Tibial nerve (tissue), 4 donors: ENCODE data around the gene NEMP2. TPM values are rescaled to one million over a fixed set of nuclear protein-coding genes. Genes with fewer than 3 reads are reported as not detected.

ENCODE experiments used
- DNase-seq, 2 donors: peaks; one replicate each; pipeline ENCODE4 v3.0.0-alpha.2; 2019; ENCODE audit warnings: low spot score in 2 of 2
- H3K27ac ChIP-seq, 4 donors: fragments of 200-600 bp; sonication (generic) in 3 of 4; one replicate each; pipeline ENCODE4 v1.5.1; 2017 to 2019; ENCODE audit warnings: mild to moderate bottlenecking in 1 of 4
- H3K27me3 ChIP-seq, 2 donors: fragments of 200-600 bp; sonication (generic) in 1 of 2; one replicate each; pipeline versions ENCODE4 v1.5.1 to v1.6.0; 2017 to 2019
- H3K36me3 ChIP-seq, 3 donors: fragments of 200-600 bp; sonication (generic); one replicate each; pipeline ENCODE4 v1.5.1; 2018 to 2019
- H3K4me1 ChIP-seq, 4 donors: fragments of 200-600 bp; sonication (generic) in 3 of 4; one replicate each; pipeline ENCODE4 v1.5.1; 2017 to 2019
- H3K4me3 ChIP-seq, 4 donors: fragments of 200-600 bp; sonication (generic) in 3 of 4; one replicate each; pipeline ENCODE4 v1.5.1; 2017 to 2019; ENCODE audit warnings: mild to moderate bottlenecking in 1 of 4, moderate library complexity in 1 of 4
- H3K9me3 ChIP-seq, 4 donors: fragments of 200-600 bp; sonication (generic) in 3 of 4; one replicate each; pipeline ENCODE4 v1.5.1; 2017 to 2019
- EP300 ChIP-seq, 2 donors: sonication (generic); formaldehyde crosslinking; IDR thresholded peaks; one replicate each; pipeline ENCODE4 v1.6.1; 2017; ENCODE audit warnings: antibody characterized with exemption in 2 of 2, mild to moderate bottlenecking in 1 of 2
- POLR2A ChIP-seq, 2 donors: fragments of 450-650 bp; IDR thresholded peaks; one replicate each; pipeline ENCODE4 v1.6.1; 2017; ENCODE audit warnings: antibody characterized with exemption in 2 of 2, mild to moderate bottlenecking in 2 of 2, moderate library complexity in 2 of 2
- WGBS, 2 donors: methylation state at CpG; one replicate each; pipeline ENCODE4 v1.1.5; 2018; 5-methylcytosine and 5-hydroxymethylcytosine counted together
- total RNA-seq, 4 donors: library from RNA; depleted of rRNA; stranded (reverse); fragments of >200 nt; gene quantifications; one replicate each; pipeline ENCODE4 v1.1.0, GENCODE V29; 2016
- TF ChIP-seq, protein P1 (sequence below), 5 experiments: fragments of 200-600 bp in 3 of 5; fragments of 450-650 bp in 2 of 5; sonication (generic) in 3 of 5; IDR thresholded peaks; one replicate each; pipeline ENCODE4 v1.5.1; 2016 to 2019; ENCODE audit warnings: antibody characterized with exemption in 5 of 5, mild to moderate bottlenecking in 3 of 5, moderate library complexity in 2 of 5

NEMP2 gene
- total RNA-seq, 4 donors from 2014 or later, result 1.8 to 7.2 (median 3.1) TPM

GRCh38 chr2:190579915-190580846 is 45.7 kb upstream of the NEMP2 start:
- H3K27me3 ChIP-seq, result no peaks in the 10 kb centered on the region
- H3K9me3 ChIP-seq, result no peaks in the 10 kb centered on the region
- TF ChIP-seq POLR2A (IDR thresholded peaks at IDR 0.05), result no peak
- TF ChIP-seq, protein P1, sequence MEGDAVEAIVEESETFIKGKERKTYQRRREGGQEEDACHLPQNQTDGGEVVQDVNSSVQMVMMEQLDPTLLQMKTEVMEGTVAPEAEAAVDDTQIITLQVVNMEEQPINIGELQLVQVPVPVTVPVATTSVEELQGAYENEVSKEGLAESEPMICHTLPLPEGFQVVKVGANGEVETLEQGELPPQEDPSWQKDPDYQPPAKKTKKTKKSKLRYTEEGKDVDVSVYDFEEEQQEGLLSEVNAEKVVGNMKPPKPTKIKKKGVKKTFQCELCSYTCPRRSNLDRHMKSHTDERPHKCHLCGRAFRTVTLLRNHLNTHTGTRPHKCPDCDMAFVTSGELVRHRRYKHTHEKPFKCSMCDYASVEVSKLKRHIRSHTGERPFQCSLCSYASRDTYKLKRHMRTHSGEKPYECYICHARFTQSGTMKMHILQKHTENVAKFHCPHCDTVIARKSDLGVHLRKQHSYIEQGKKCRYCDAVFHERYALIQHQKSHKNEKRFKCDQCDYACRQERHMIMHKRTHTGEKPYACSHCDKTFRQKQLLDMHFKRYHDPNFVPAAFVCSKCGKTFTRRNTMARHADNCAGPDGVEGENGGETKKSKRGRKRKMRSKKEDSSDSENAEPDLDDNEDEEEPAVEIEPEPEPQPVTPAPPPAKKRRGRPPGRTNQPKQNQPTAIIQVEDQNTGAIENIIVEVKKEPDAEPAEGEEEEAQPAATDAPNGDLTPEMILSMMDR (IDR thresholded peaks at IDR 0.05), result no peak
- no peak for TF ChIP-seq EP300 (IDR thresholded peaks at IDR 0.05)
- DNase-seq, result no peak
- H3K4me3 ChIP-seq, result no peak overlapping the region
- peaks cover 0 to 37% (median 13%) of the 10 kb centered on the region in 4 donors for H3K4me1 ChIP-seq
- no peak overlapping the region for H3K27ac ChIP-seq
- 89 to 91% methylated on average over 7 of the region's 7 CpGs for WGBS, 2 donors
- no peaks in the 10 kb centered on the region for H3K36me3 ChIP-seq

DNA sequence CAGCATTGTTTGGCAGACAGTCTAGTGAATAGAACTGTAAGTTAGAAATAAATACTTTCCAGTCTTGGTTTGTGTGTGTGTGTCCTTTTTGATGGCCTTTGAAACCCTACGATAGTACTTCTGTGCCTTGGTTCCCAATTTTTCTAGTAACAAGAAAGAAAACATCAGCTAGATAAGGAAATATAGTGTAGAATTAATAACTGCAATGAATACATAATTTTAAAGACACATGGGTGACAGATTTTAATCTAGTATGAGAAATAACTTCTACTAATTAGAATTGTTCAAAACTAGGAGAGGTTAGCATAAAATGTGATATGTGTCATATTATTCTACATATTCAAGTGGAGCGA is 44.5 kb upstream of the NEMP2 start:
- Histone ChIP-seq H3K4me3 (no peak overlapping the region), H3K4me1 (peaks cover 0 to 37% (median 13%) of the 10 kb centered on the region in 4 donors), H3K27ac (peak overlapping the region in 2 of 4 donors; percentile 19 to 58), H3K36me3 (no peaks in the 10 kb centered on the region), H3K9me3 (no peaks in the 10 kb centered on the region), H3K27me3 (no peaks in the 10 kb centered on the region)
- 50 to 51% methylated on average over 2 of the region's 2 CpGs for WGBS, 2 donors
- no peak for DNase-seq
- TF ChIP-seq, protein P1 (IDR thresholded peaks at IDR 0.05), result no peak
- no peak for TF ChIP-seq EP300 (IDR thresholded peaks at IDR 0.05)
- TF ChIP-seq POLR2A (IDR thresholded peaks at IDR 0.05), result no peak

DNA sequence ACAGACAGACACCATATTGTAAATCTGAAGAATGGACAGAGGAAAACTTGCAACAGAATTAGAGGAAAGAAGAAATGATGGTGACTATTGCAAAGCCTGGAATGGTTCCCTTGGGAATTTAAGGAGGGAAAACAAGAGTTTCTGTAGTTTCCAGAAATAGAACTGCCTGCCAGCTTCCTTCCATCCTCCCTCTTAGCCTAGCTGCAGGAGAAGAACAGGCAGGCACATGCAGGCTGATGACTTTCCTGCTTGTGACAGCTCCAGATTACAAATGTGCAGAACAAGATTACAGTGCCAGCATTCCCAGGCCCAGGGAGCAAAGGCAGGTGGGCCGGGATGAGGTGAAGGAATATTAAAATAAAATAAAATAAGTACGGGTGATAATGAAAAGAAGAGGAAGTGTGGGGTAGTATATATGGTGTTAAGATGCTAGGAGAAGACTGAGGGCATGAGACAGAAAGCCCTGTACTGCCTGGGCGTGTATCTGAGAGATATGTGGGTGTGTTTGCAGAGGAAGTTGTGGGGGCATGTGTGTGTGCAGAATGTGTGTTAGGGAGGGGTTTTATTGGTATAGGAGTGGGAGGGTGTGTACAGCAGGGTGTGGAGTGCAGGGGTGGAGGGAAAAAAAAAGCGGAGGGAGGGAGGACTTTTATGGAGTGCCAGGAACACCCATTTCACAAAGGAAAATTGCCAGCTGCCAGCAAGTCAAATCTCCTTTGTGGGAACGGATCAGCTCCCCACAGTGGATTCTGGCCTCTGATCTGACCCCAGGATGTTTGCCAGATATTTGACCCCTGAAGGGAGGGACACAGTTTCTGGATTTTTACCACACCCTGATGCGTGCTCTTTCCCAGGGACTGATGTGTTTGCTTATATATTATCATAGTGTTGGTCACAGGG is 43.9 kb upstream of the NEMP2 start:
- WGBS, 2 donors, result 13 to 18% methylated on average over 6 of the region's 6 CpGs
- no peaks in the 10 kb centered on the region for H3K27me3 ChIP-seq
- no peaks in the 10 kb centered on the region for H3K36me3 ChIP-seq
- peaks cover 0 to 31% (median 13%) of the 10 kb centered on the region in 4 donors for H3K4me1 ChIP-seq
- H3K27ac ChIP-seq, result peak overlapping the region in 2 of 4 donors; percentile 19 to 58
- TF ChIP-seq POLR2A (IDR thresholded peaks at IDR 0.05), result no peak
- TF ChIP-seq, protein P1 (IDR thresholded peaks at IDR 0.05), result no peak
- TF ChIP-seq EP300 (IDR thresholded peaks at IDR 0.05), result no peak
- DNase-seq, result peak in 1 of 2 donors; percentile 14
- H3K9me3 ChIP-seq, result no peaks in the 10 kb centered on the region
- no peak overlapping the region for H3K4me3 ChIP-seq

GRCh38 chr2:190576573-190576972 is 42.1 kb upstream of the NEMP2 start:
- no peaks in the 10 kb centered on the region for H3K36me3 ChIP-seq
- 87% methylated on average over 6 of the region's 6 CpGs for WGBS, 2 donors
- no peak overlapping the region for H3K4me3 ChIP-seq
- H3K9me3 ChIP-seq, result no peaks in the 10 kb centered on the region
- TF ChIP-seq, protein P1 (IDR thresholded peaks at IDR 0.05), result no peak
- TF ChIP-seq EP300 (IDR thresholded peaks at IDR 0.05) (no peak), POLR2A (IDR thresholded peaks at IDR 0.05) (no peak)
- H3K27ac ChIP-seq, result peak overlapping the region in 1 of 4 donors; percentile 28
- peaks cover 0 to 33% (median 18%) of the 10 kb centered on the region in 4 donors for H3K4me1 ChIP-seq
- DNase-seq, result no peak
- H3K27me3 ChIP-seq, result no peaks in the 10 kb centered on the region
